KMS-11 (cell line): ENCODE measurements around the gene TEDC1.

Experiments used
- H2AFZ ChIP-seq: fragments of 200-600 bp; sonication (generic); 2 replicates; pipeline ENCODE4 v1.6.1; 2016; ENCODE audit warnings: antibody characterized with exemption, mixed run types, low read depth
- H3K27ac ChIP-seq: fragments of 200-600 bp; sonication (generic); 2 replicates; pipeline ENCODE4 v1.6.1; 2016; ENCODE audit warnings: mild to moderate bottlenecking, mixed run types
- H3K27me3 ChIP-seq: fragments of 200-600 bp; sonication (generic); 2 replicates; pipeline ENCODE4 v1.6.1; 2017; ENCODE audit warnings: mild to moderate bottlenecking, low read depth, mixed run types, moderate library complexity; ENCODE audit not compliant: insufficient read depth
- H3K36me3 ChIP-seq: fragments of 200-600 bp; sonication (generic); 2 replicates; pipeline ENCODE4 v1.6.1; 2017; ENCODE audit warnings: mild to moderate bottlenecking, mixed run types; ENCODE audit not compliant: insufficient read depth
- H3K4me1 ChIP-seq: fragments of 200-600 bp; sonication (generic); 2 replicates; pipeline ENCODE4 v1.6.1; 2016; ENCODE audit warnings: mild to moderate bottlenecking, low read depth, mixed run types; ENCODE audit not compliant: poor library complexity, severe bottlenecking
- H3K4me2 ChIP-seq: fragments of 200-600 bp; sonication (generic); 2 replicates; pipeline ENCODE4 v1.7.0; 2016; ENCODE audit warnings: mild to moderate bottlenecking, mixed run types
- H3K4me3 ChIP-seq: fragments of 200-600 bp; sonication (generic); IDR thresholded peaks from 2 replicates; pipeline ENCODE4 v1.6.1; 2017; ENCODE audit warnings: low read depth, low read length, mixed read lengths; ENCODE audit not compliant: insufficient read depth
- H3K79me2 ChIP-seq: fragments of 200-600 bp; sonication (generic); 2 replicates; pipeline ENCODE4 v1.6.1; 2016; ENCODE audit warnings: low read depth, mixed run types; ENCODE audit not compliant: insufficient read depth
- H3K9ac ChIP-seq: fragments of 200-600 bp; sonication (generic); 2 replicates; pipeline ENCODE4 v1.6.1; 2016; ENCODE audit warnings: mild to moderate bottlenecking, mixed run types
- H4K20me1 ChIP-seq: fragments of 200-600 bp; sonication (generic); 2 replicates; pipeline ENCODE4 v1.6.1; 2016; ENCODE audit warnings: mild to moderate bottlenecking, mixed run types; ENCODE audit not compliant: insufficient read depth
- TF ChIP-seq, protein P1 (sequence below): fragments of 200-600 bp; sonication (generic); conservative IDR thresholded peaks from 2 replicates; pipeline ENCODE4 v1.6.1; 2017; ENCODE audit warnings: low read depth, mild to moderate bottlenecking, antibody characterized with exemption, low read length, moderate library complexity, mixed read lengths

TEDC1 gene

DNA sequence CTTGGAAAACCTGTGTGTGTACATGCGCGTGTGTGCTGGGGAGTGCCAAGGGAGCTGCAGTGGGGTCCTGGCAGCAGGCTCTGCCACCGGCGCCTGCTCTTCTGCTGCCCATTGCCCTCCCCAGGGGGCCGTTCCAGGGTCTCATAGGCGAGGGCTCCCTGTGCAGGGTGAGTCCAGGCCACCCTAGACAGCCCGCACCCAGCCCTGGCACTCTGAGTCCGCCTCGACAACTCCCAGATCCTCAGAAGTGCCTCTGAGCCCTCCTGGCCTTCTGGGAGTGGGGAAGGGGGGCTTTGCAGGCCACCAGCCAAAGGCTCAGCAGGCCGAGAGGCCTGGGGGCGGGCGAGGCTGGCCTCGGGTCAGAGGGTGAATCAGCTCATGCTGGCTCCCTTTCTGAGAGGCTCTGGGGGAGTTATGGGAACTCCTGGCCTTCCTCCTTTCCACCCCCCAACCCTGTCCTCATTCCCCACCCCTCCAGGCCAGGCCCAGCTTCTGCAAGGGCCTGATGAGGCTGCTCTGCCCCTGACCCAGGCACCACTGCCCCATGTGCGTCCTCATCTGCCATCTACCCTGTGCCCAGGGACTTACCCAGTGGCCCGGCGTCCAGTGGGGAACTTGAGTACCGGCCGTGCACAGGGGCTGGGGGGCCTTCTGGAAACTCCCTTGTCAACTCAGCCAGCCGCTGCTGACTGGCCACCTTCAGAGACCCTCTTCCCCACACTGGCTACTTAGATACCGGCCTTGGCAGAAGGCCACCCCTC lies 2.1 kb upstream of the TEDC1 start:
- Histone ChIP-seq H3K27ac (peak overlapping the region; percentile 98), H3K9ac (peak overlapping the region; percentile 96), H3K36me3 (no peaks in the 10 kb centered on the region), H3K27me3 (no peaks in the 10 kb centered on the region), H3K4me2 (peak overlapping the region; percentile 98), H4K20me1 (no peaks in the 10 kb centered on the region; the same call in 1 of the 2 replicates), H3K4me1 (peaks cover 7% of the 10 kb centered on the region), H3K4me3 (no peak overlapping the region), H3K79me2 (peaks cover 25% of the 10 kb centered on the region), H2AFZ (no peak overlapping the region)
- TF ChIP-seq, protein P1, sequence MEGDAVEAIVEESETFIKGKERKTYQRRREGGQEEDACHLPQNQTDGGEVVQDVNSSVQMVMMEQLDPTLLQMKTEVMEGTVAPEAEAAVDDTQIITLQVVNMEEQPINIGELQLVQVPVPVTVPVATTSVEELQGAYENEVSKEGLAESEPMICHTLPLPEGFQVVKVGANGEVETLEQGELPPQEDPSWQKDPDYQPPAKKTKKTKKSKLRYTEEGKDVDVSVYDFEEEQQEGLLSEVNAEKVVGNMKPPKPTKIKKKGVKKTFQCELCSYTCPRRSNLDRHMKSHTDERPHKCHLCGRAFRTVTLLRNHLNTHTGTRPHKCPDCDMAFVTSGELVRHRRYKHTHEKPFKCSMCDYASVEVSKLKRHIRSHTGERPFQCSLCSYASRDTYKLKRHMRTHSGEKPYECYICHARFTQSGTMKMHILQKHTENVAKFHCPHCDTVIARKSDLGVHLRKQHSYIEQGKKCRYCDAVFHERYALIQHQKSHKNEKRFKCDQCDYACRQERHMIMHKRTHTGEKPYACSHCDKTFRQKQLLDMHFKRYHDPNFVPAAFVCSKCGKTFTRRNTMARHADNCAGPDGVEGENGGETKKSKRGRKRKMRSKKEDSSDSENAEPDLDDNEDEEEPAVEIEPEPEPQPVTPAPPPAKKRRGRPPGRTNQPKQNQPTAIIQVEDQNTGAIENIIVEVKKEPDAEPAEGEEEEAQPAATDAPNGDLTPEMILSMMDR = no peak

DNA sequence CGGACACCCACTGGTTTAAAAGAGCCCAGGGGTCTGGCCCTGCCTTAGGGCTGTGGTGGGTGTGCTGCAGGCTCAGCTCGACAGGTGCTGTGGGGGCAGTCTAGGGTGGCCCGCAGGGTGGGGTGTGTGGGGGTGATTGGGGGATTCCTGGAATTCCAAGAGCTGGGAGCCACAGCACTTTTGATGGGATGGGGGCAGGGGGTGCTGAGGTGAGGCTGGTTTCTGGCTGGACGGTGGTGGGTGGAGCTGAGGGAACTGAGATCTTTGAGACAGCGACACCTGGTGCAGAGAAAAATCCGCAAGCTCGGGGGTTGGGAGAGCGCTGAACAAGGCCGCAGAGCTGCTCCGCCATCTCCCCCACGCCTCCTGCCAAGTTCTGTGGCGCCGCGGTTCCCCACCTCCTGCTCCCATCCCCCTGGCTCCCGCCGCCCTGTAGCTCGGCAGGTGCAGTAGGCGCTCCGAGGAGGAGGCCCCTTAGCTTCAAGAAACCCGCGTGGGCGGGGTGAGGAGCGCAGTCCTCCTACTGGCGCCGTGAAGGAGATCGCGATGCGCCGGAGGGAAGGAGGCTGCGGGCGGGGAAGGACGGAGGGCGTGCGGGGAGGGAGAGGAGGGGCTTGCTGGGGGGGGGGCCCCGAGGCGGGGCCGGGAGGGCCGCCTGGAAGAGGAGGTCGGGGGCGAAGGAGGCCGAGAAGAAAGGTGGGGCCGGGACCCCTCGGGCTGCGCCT lies 1.3 kb upstream of the TEDC1 start:
- peak overlapping the region; percentile 98 for H3K27ac ChIP-seq
- H3K4me3 ChIP-seq = no peak overlapping the region
- H3K36me3 ChIP-seq = no peaks in the 10 kb centered on the region
- H4K20me1 ChIP-seq = no peaks in the 10 kb centered on the region; the same call in 1 of the 2 replicates
- peak overlapping the region; percentile 96 for H3K9ac ChIP-seq
- H3K4me1 ChIP-seq = peaks cover 7% of the 10 kb centered on the region
- peak overlapping the region; percentile 98 for H3K4me2 ChIP-seq
- peak overlapping the region; percentile 28; the same call in 1 of the 2 replicates for H2AFZ ChIP-seq
- H3K79me2 ChIP-seq = peaks cover 25% of the 10 kb centered on the region
- H3K27me3 ChIP-seq = no peaks in the 10 kb centered on the region
- TF ChIP-seq, protein P1 = peak; percentile 74

DNA sequence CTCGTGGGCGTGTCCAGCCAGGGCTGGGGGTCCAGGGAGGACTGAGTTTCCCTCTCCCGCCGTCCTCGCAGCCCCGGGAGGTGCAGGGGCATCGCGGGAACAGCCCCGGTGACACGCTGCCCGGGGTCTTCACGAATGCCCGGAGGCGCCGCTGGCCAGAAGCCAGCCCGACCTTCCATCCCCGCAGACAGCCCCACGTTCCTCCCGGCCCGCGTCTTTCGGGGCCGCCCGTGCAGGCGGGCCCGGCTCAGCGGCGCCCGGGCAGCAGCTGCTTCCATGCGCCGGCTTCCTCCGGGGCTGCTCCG lies 827 bp upstream of the TEDC1 start:
- H3K36me3 ChIP-seq = no peaks in the 10 kb centered on the region
- peak overlapping the region; percentile 28; the same call in 1 of the 2 replicates for H2AFZ ChIP-seq
- peaks cover 25% of the 10 kb centered on the region for H3K79me2 ChIP-seq
- H3K9ac ChIP-seq = peak overlapping the region; percentile 96
- no peak overlapping the region for H3K4me3 ChIP-seq
- peaks cover 7% of the 10 kb centered on the region for H3K4me1 ChIP-seq
- no peaks in the 10 kb centered on the region; the same call in 1 of the 2 replicates for H4K20me1 ChIP-seq
- TF ChIP-seq, protein P1 = no peak
- H3K4me2 ChIP-seq = peak overlapping the region; percentile 98
- H3K27me3 ChIP-seq = no peaks in the 10 kb centered on the region
- H3K27ac ChIP-seq = peak overlapping the region; percentile 98

- Histone ChIP-seq H3K36me3 (no peaks in the 10 kb centered on the region), H3K27ac (peak overlapping the region; percentile 98), H3K27me3 (no peaks in the 10 kb centered on the region), H3K79me2 (peaks cover 25% of the 10 kb centered on the region), H3K4me2 (peak overlapping the region; percentile 88), H3K4me3 (no peak overlapping the region), H2AFZ (0 out of 2 replicates have a peak overlapping the region, but pooled peaks have one; percentile 15), H4K20me1 (no peaks in the 10 kb centered on the region; the same call in 1 of the 2 replicates), H3K9ac (peak overlapping the region; percentile 96), H3K4me1 (peaks cover 7% of the 10 kb centered on the region)
- TF ChIP-seq, protein P1 = no peak
These were observed 424 bp downstream of the TEDC1 start for GRCh38 chr14:105491366-105491973.
